CD14-positive monocyte (primary cell): ENCODE data around the gene LRRN4CL. TPM values are rescaled to one million over a fixed set of nuclear protein-coding genes. Genes with fewer than 3 reads are reported as not detected.

Experiments
- DNase-seq, 3 donors: peaks; one replicate each; pipeline ENCODE4 v3.0.0-alpha.2; 2011 to 2022
- H2AFZ ChIP-seq: 2 replicates; pipeline ENCODE4 v1.6.0; 2012; ENCODE audit warnings: mild to moderate bottlenecking, low read depth, low read length, inconsistent platforms; ENCODE audit not compliant: insufficient read depth, poor library complexity, severe bottlenecking
- H3K27ac ChIP-seq, 2 donors: 1 replicate in 1 of 2; 2 replicates in 1 of 2; pipeline ENCODE4 v1.5.1; 2012 to 2013; ENCODE audit warnings: low read length in 2 of 2, control low read depth in 1 of 2, inconsistent platforms in 1 of 2, low read depth in 1 of 2, mild to moderate bottlenecking in 1 of 2
- H3K27me3 ChIP-seq, 2 donors: one replicate each; pipeline versions ENCODE4 v1.6.0 to v1.6.1; 2011 to 2013; ENCODE audit warnings: low read length in 2 of 2; ENCODE audit not compliant: control insufficient read depth in 2 of 2, insufficient read depth in 2 of 2
- H3K36me3 ChIP-seq, 2 donors: replicated peaks in 1 of 2; 1 replicate in 1 of 2; 2 replicates in 1 of 2; pipeline versions ENCODE4 v1.5.1 to v1.6.1; 2012 to 2013; ENCODE audit warnings: low read length in 2 of 2, control low read depth in 1 of 2, inconsistent platforms in 1 of 2, mild to moderate bottlenecking in 1 of 2; ENCODE audit not compliant: insufficient read depth in 2 of 2, control insufficient read depth in 1 of 2
- H3K4me1 ChIP-seq, 2 donors: 1 replicate in 1 of 2; 2 replicates in 1 of 2; pipeline versions ENCODE4 v1.5.1 to v1.6.1; 2012 to 2013; ENCODE audit warnings: low read length in 2 of 2, control low read depth in 1 of 2, inconsistent platforms in 1 of 2, mild to moderate bottlenecking in 1 of 2, moderate library complexity in 1 of 2; ENCODE audit not compliant: insufficient read depth in 2 of 2, control insufficient read depth in 1 of 2
- H3K4me2 ChIP-seq: replicated peaks from 2 replicates; pipeline ENCODE3; 2012; ENCODE audit warnings: low read length, moderate library complexity, mild to moderate bottlenecking; ENCODE audit not compliant: poor library complexity, severe bottlenecking; ENCODE audit errors: extremely low read depth
- H3K4me3 ChIP-seq, 3 experiments: fragments of 200-600 bp in 1 of 3; sonication (generic) in 1 of 3; replicated peaks in 1 of 3; 1 replicate in 2 of 3; 2 replicates in 1 of 3; pipeline ENCODE4 v1.5.1; 2011 to 2013; ENCODE audit warnings: low read length in 3 of 3, mild to moderate bottlenecking in 3 of 3, control low read depth in 2 of 3, low read depth in 2 of 3, inconsistent platforms in 1 of 3, moderate library complexity in 1 of 3
- H3K79me2 ChIP-seq: 2 replicates; pipeline ENCODE4 v1.6.0; 2012; ENCODE audit warnings: mild to moderate bottlenecking, control low read depth, inconsistent platforms, low read length, moderate library complexity; ENCODE audit not compliant: insufficient read depth
- H3K9ac ChIP-seq: 2 replicates; pipeline ENCODE4 v1.6.0; 2017; ENCODE audit warnings: low read length, mild to moderate bottlenecking; ENCODE audit not compliant: insufficient read depth, poor library complexity, severe bottlenecking
- H3K9me3 ChIP-seq, 2 donors: replicated peaks in 1 of 2; 1 replicate in 1 of 2; 2 replicates in 1 of 2; pipeline versions ENCODE4 v1.5.1 to v1.6.1; 2012 to 2013; ENCODE audit warnings: low read length in 2 of 2, control low read depth in 1 of 2; ENCODE audit not compliant: control insufficient read depth in 1 of 2, insufficient read depth in 1 of 2
- H4K20me1 ChIP-seq: 2 replicates; pipeline ENCODE4 v1.6.0; 2012; ENCODE audit warnings: mild to moderate bottlenecking, low read length, control low read depth, moderate library complexity; ENCODE audit not compliant: insufficient read depth
- H3K27ac Mint-ChIP-seq, 7 donors: one replicate each; pipeline ENCODE4 v1.8.0; 2020; ENCODE audit warnings: mild to moderate bottlenecking in 7 of 7, mixed read lengths in 7 of 7, moderate library complexity in 6 of 7, inconsistent platforms in 2 of 7
- H3K27me3 Mint-ChIP-seq, 3 donors: one replicate each; pipeline ENCODE4 v1.8.0; 2021 to 2022; ENCODE audit warnings: low read depth in 3 of 3, mild to moderate bottlenecking in 3 of 3, mixed read lengths in 3 of 3, moderate library complexity in 3 of 3, inconsistent platforms in 1 of 3
- H3K36me3 Mint-ChIP-seq, 2 donors: one replicate each; pipeline ENCODE4 v1.8.0; 2020; ENCODE audit warnings: mixed read lengths in 2 of 2, inconsistent platforms in 1 of 2, mild to moderate bottlenecking in 1 of 2
- H3K4me1 Mint-ChIP-seq: one replicate; pipeline ENCODE4 v1.8.0; 2020; ENCODE audit warnings: mild to moderate bottlenecking, mixed read lengths
- H3K4me3 Mint-ChIP-seq, 2 donors: one replicate each; pipeline ENCODE4 v1.8.0; 2020; ENCODE audit warnings: mild to moderate bottlenecking in 2 of 2, mixed read lengths in 2 of 2, moderate library complexity in 1 of 2
- H3K9me3 Mint-ChIP-seq, 7 donors: one replicate each; pipeline ENCODE4 v1.8.0; 2020 to 2022; ENCODE audit warnings: mixed read lengths in 7 of 7, mild to moderate bottlenecking in 6 of 7, moderate library complexity in 6 of 7, inconsistent platforms in 2 of 7
- WGBS: methylation state at CpG from one replicate; pipeline ENCODE4 v1.1.5; 2013; ENCODE audit warnings: missing lambda C conversion rate; ENCODE audit not compliant: insufficient coverage; 5-methylcytosine and 5-hydroxymethylcytosine counted together
- intact Hi-C, 2 donors: fragments of 100-400 bp; cut with micrococcal nuclease; formaldehyde crosslinking; loops; one replicate each; pipeline versions ENCODE4 v1.15.0 to v1.15.1; 2023
- polyA plus RNA-seq, 3 donors: library from polyadenylated mRNA; depleted of rRNA in 1 of 3; unstranded in 2 of 3; stranded (reverse) in 1 of 3; fragments of 300-500 nt in 2 of 3; fragments of >200 nt in 1 of 3; fragmentation: Illumina TruSeq in 2 of 3; gene quantifications; 1 replicate in 2 of 3; 2 replicates in 1 of 3; pipeline ENCODE4 v1.2.3, GENCODE V29; 2012 to 2021
- TF ChIP-seq, protein P1 (sequence below): fragments of 200-600 bp; IDR thresholded peaks from one replicate; pipeline ENCODE4 v1.8.0; 2022; ENCODE audit warnings: antibody characterized with exemption, mild to moderate bottlenecking

The LRRN4CL gene
- polyA plus RNA-seq, 3 donors = not detected

DNA sequence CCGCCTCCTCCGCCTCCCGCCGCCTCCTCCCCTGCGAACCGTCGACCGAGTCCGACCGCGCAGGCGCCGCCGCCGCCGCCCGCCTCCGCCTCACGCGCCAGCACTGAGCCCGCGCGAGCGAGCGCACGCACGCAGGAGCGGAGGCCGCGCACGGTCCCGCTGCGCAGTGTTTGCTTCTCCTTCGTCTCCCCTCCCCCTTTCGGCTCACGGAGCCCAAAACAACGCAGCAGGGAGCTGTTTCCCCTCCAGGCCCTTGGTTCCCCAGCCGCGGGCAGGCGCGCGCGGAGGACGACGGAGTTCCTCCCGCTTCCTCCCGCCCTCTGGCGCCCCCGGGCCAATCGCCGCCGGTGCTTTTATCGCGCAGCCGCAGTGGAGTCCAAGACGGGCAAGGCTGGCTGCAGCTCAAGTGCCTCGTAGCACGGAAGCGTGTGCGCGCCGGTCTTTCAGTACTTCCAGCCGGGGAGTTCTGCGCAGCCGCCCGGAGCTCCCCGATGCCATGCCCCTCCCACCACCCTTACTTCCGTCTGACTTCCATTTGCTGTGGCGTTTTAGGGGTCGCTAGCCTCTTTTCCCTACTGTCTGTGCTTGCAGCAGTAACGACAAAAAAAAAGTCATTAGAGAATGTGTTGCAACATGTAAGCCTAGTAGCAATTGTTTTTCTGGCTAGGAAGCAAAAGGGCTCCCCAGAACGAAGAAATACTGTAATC lies 38.0 kb upstream of the LRRN4CL start, which contains the start of gene HNRNPUL2:
TSS of gene HNRNPUL2 (minus strand) at position 293 of the 707 bp plus-strand sequence. CDS start 301 bp downstream, outside the sequence.
- Histone ChIP-seq H3K9me3 (no peaks in the 10 kb centered on the region), H3K27ac (peak within 1 kb of the TSS; percentile 88 to 91), H3K4me2 (peak within 1 kb of the TSS; percentile 100), H3K4me3 (peak within 1 kb of the TSS; percentile 84 to 97 (median 91)), H4K20me1 (peaks cover 51% of the 10 kb centered on the region), H2AFZ (peak within 1 kb of the TSS; percentile 90), H3K4me1 (peaks cover 36 to 45% of the 10 kb centered on the region in 2 donors), H3K27me3 (no peaks in the 10 kb centered on the region), H3K9ac (peak within 1 kb of the TSS; percentile 91), H3K36me3 (peaks cover 26 to 30% of the 10 kb centered on the region in 2 donors), H3K79me2 (peaks cover 82% of the 10 kb centered on the region)
- DNase-seq = peak; percentile 99
- Mint-ChIP-seq H3K36me3 (peaks cover 27 to 37% of the 10 kb centered on the region in 2 donors), H3K27me3 (no peaks in the 10 kb centered on the region), H3K4me3 (peak within 1 kb of the TSS; percentile 91 to 98), H3K9me3 (peaks cover 0 to 3% (median 0%) of the 10 kb centered on the region in 7 donors), H3K4me1 (peaks cover 47% of the 10 kb centered on the region), H3K27ac (peak within 1 kb of the TSS; percentile 94 to 98 (median 98))
- WGBS = under 1% methylated on average over 68 of the region's 72 CpGs
- TF ChIP-seq, protein P1, sequence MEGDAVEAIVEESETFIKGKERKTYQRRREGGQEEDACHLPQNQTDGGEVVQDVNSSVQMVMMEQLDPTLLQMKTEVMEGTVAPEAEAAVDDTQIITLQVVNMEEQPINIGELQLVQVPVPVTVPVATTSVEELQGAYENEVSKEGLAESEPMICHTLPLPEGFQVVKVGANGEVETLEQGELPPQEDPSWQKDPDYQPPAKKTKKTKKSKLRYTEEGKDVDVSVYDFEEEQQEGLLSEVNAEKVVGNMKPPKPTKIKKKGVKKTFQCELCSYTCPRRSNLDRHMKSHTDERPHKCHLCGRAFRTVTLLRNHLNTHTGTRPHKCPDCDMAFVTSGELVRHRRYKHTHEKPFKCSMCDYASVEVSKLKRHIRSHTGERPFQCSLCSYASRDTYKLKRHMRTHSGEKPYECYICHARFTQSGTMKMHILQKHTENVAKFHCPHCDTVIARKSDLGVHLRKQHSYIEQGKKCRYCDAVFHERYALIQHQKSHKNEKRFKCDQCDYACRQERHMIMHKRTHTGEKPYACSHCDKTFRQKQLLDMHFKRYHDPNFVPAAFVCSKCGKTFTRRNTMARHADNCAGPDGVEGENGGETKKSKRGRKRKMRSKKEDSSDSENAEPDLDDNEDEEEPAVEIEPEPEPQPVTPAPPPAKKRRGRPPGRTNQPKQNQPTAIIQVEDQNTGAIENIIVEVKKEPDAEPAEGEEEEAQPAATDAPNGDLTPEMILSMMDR = no peak
- intact Hi-C loops = loop anchor here (1.0 to 5.0 kb wide), 2 partner anchors 18 to 45 kb away; partner anchors contain the start of gene TAF6L (in 2 of the 2)

DNA sequence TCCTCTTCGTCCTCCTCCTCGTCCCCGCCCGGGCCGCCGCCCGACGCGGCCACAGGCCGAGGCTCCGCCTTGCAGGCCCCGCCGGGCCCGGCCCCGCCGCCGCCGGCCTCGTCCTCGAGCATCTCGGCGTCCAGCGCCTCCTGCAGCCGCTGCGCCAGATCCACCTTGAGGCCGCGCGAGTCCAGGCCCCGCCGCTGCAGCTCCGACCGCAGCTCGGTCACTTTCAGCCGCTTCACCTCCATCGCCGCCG lies 37.5 kb upstream of the LRRN4CL start:
- peaks cover 47% of the 10 kb centered on the region for H3K4me1 Mint-ChIP-seq
- TF ChIP-seq, protein P1 = no peak
- H3K9ac ChIP-seq = peak overlapping the region; percentile 91
- H3K27me3 Mint-ChIP-seq = no peaks in the 10 kb centered on the region
- H2AFZ ChIP-seq = peak overlapping the region; percentile 90
- peaks cover 82% of the 10 kb centered on the region for H3K79me2 ChIP-seq
- H3K36me3 Mint-ChIP-seq = peaks cover 32 to 41% of the 10 kb centered on the region in 2 donors
- H3K27ac Mint-ChIP-seq = peak overlapping the region; percentile 94 to 98 (median 98)
- peak overlapping the region; percentile 91 to 98 for H3K4me3 Mint-ChIP-seq
- peaks cover 36 to 45% of the 10 kb centered on the region in 2 donors for H3K4me1 ChIP-seq
- intact Hi-C loops = loop anchor here (1.0 to 5.0 kb wide), 3 partner anchors 17 to 45 kb away; partner anchors contain the start of gene TAF6L (in 2 of the 2)
- peak overlapping the region; percentile 84 to 97 (median 91) for H3K4me3 ChIP-seq
- H3K27ac ChIP-seq = peak overlapping the region; percentile 88 to 91
- no peak for DNase-seq
- WGBS = under 1% methylated on average over 37 of the region's 37 CpGs
- peaks cover 55% of the 10 kb centered on the region for H4K20me1 ChIP-seq
- H3K9me3 ChIP-seq = no peaks in the 10 kb centered on the region
- no peaks in the 10 kb centered on the region for H3K27me3 ChIP-seq
- H3K9me3 Mint-ChIP-seq = peaks cover 0 to 3% (median 0%) of the 10 kb centered on the region in 7 donors
- peak overlapping the region; percentile 100 for H3K4me2 ChIP-seq
- H3K36me3 ChIP-seq = peaks cover 29 to 35% of the 10 kb centered on the region in 2 donors
